Endothelial cell of umbilical vein (primary cell): ENCODE results near the gene CFAP97D1. TPM values are rescaled to one million over a fixed set of nuclear protein-coding genes. Genes with fewer than 3 reads are reported as not detected.

Source experiments
- BruUV-seq: library from RNA; stranded (reverse); fragments of 400-500 nt; replicated peaks from 2 replicates; lab custom pipeline; 2021; lab: Mats Ljungman, UMichigan
- CTCF ChIA-PET: fragments of 300-600, 350-600 bp; sonication (Branson Sonifier 250); formaldehyde crosslinking; loops from one replicate; lab custom pipeline; 2021; ENCODE audit warnings: antibody characterized with exemption, inconsistent platforms; lab: Charles Lee
- POLR2A ChIA-PET: fragments of 300-600, 350-600 bp; sonication (Branson Sonifier 250); formaldehyde crosslinking; loops from one replicate; lab custom pipeline; 2021; ENCODE audit warnings: antibody characterized with exemption, inconsistent platforms; lab: Charles Lee
- DNase-seq: peaks from one replicate; pipeline ENCODE4 v3.0.0-alpha.2; 2011; ENCODE audit warnings: low read depth, low spot score
- FAIRE-seq: peaks from 2 replicates; lab custom pipeline; 2011; peaks lifted over from hg19 to GRCh38; lab: Jason Lieb, UNC
- H2AFZ ChIP-seq: 2 replicates; pipeline ENCODE4 v1.6.0; 2012; ENCODE audit warnings: low read depth, low read length, control low read depth, inconsistent platforms
- H3K27ac ChIP-seq: 2 replicates; pipeline ENCODE4 v1.5.1; 2011; ENCODE audit warnings: low read depth, mild to moderate bottlenecking, control low read depth, low read length, moderate library complexity; ENCODE audit not compliant: insufficient read depth
- H3K27me3 ChIP-seq, 2 experiments: 2 replicates each; pipeline versions ENCODE4 v1.6.0 to v1.6.1; 2011; ENCODE audit warnings: low read length in 2 of 2, mixed read lengths in 1 of 2; ENCODE audit not compliant: control insufficient read depth in 2 of 2, insufficient read depth in 2 of 2
- H3K36me3 ChIP-seq, 2 experiments: 2 replicates in 1 of 2; 3 replicates in 1 of 2; pipeline ENCODE4 v1.5.1; 2011; ENCODE audit warnings: low read length in 2 of 2, mild to moderate bottlenecking in 1 of 2, moderate library complexity in 1 of 2; ENCODE audit not compliant: control insufficient read depth in 2 of 2, insufficient read depth in 2 of 2; ENCODE audit errors: extremely low read depth in 1 of 2
- H3K4me1 ChIP-seq: 3 replicates; pipeline ENCODE4 v1.5.1; 2011; ENCODE audit warnings: mild to moderate bottlenecking, low read length; ENCODE audit not compliant: control insufficient read depth, insufficient read depth; ENCODE audit errors: extremely low read depth
- H3K4me2 ChIP-seq: 2 replicates; pipeline ENCODE4 v1.6.1; 2011; ENCODE audit warnings: low read length, control low read depth, mixed read lengths; ENCODE audit not compliant: insufficient read depth
- H3K4me3 ChIP-seq, 3 experiments: fragments of 200-600 bp in 1 of 3; sonication (generic), shearing (Covaris generic) in 1 of 3; replicated peaks in 1 of 3; 2 replicates each; pipeline ENCODE4 v1.5.1; 2011 to 2016; ENCODE audit warnings: control low read depth in 3 of 3, low read length in 3 of 3, mild to moderate bottlenecking in 2 of 3, inconsistent platforms in 1 of 3, low read depth in 1 of 3, moderate library complexity in 1 of 3; ENCODE audit not compliant: insufficient read depth in 1 of 3
- H3K79me2 ChIP-seq: 2 replicates; pipeline ENCODE4 v1.6.0; 2012; ENCODE audit warnings: low read length, inconsistent platforms; ENCODE audit not compliant: control insufficient read depth, insufficient read depth
- H3K9ac ChIP-seq: replicated peaks from 2 replicates; pipeline ENCODE3; 2011; ENCODE audit warnings: low read length, control low read depth; ENCODE audit not compliant: insufficient read depth; ENCODE audit errors: extremely low read depth
- H3K9me1 ChIP-seq: replicated peaks from 3 replicates; pipeline ENCODE4 v1.6.0; 2011; ENCODE audit warnings: mild to moderate bottlenecking, low read length; ENCODE audit not compliant: control insufficient read depth, insufficient read depth; ENCODE audit errors: extremely low read depth
- H3K9me3 ChIP-seq: replicated peaks from 2 replicates; pipeline ENCODE4 v1.5.1; 2012; ENCODE audit warnings: low read length, inconsistent platforms; ENCODE audit not compliant: control insufficient read depth, insufficient read depth
- H4K20me1 ChIP-seq: replicated peaks from 2 replicates; pipeline ENCODE3; 2011; ENCODE audit warnings: mild to moderate bottlenecking, low read length; ENCODE audit not compliant: control insufficient read depth, insufficient read depth; ENCODE audit errors: extremely low read depth
- CTCF ChIP-seq, 2 donors: IDR thresholded peaks; 1 replicate in 1 of 2; 2 replicates in 1 of 2; pipeline ENCODE4 v1.5.1; 2011; ENCODE audit warnings: low read length in 2 of 2, mild to moderate bottlenecking in 2 of 2, moderate library complexity in 2 of 2, control low read depth in 1 of 2, inconsistent platforms in 1 of 2, low read depth in 1 of 2; ENCODE audit not compliant: insufficient read depth in 1 of 2; ENCODE audit errors: extremely low read depth in 1 of 2
- EZH2 ChIP-seq: IDR thresholded peaks from 2 replicates; pipeline ENCODE4 v1.6.1; 2012; ENCODE audit warnings: borderline replicate concordance, low read depth, mild to moderate bottlenecking, moderate library complexity, low read length, inconsistent platforms; ENCODE audit not compliant: severe bottlenecking
- FOS ChIP-seq: IDR thresholded peaks from 2 replicates; pipeline ENCODE4 v1.6.1; 2011; ENCODE audit warnings: mild to moderate bottlenecking, low read length, moderate library complexity, borderline replicate concordance; ENCODE audit not compliant: insufficient read depth
- GATA2 ChIP-seq: IDR thresholded peaks from 2 replicates; pipeline ENCODE4 v1.7.0; 2011; ENCODE audit warnings: low read depth, mild to moderate bottlenecking, moderate library complexity, mixed read lengths, low read length; ENCODE audit not compliant: insufficient read length, insufficient read depth
- JUN ChIP-seq: IDR thresholded peaks from 2 replicates; pipeline ENCODE4 v1.6.1; 2011; ENCODE audit warnings: borderline replicate concordance, low read depth; ENCODE audit not compliant: insufficient read length, insufficient read depth
- MAX ChIP-seq: IDR thresholded peaks from 2 replicates; pipeline ENCODE4 v1.6.1; 2011; ENCODE audit not compliant: insufficient read depth, insufficient read length
- MYC ChIP-seq: IDR thresholded peaks from one replicate; pipeline ENCODE4 v1.6.1; 2011; ENCODE audit warnings: mild to moderate bottlenecking, low read depth, low read length
- POLR2AphosphoS5 ChIP-seq: IDR thresholded peaks from 2 replicates; pipeline ENCODE4 v1.6.1; 2012; ENCODE audit warnings: low read depth, mild to moderate bottlenecking, control low read depth, low read length, moderate library complexity; ENCODE audit not compliant: insufficient read depth
- dilution Hi-C: fragments of 300-500 bp; cut with MboI; formaldehyde crosslinking; loops from one replicate; pipeline ENCODE4 v1.15.0; 2019; ENCODE audit warnings: low sequenced_read_pairs; ENCODE audit not compliant: extremely low pct_ligation_motif_present
- intact Hi-C: fragments of 100-400 bp; cut with micrococcal nuclease; formaldehyde crosslinking; loops from one replicate; pipeline ENCODE4 v1.10.0; 2022
- polyA plus RNA-seq, 4 experiments: library from polyadenylated mRNA; depleted of rRNA in 3 of 4; stranded (reverse) in 3 of 4; unstranded in 1 of 4; fragments of >200 nt; gene quantifications; 2 replicates each; pipeline versions ENCODE4 v1.2.1 to v1.2.3, GENCODE V29; 2011 to 2012; ENCODE audit warnings: missing spikeins in 1 of 4
- total RNA-seq: library from RNA; stranded (reverse); gene quantifications from 2 replicates; pipeline ENCODE4 v1.2.3, GENCODE V29; 2021

Gene CFAP97D1
- total and polyA plus RNA-seq, 2 donors (not counting 3 experiments of a cell fraction or from before 2014, with no cell fraction given): not detected

DNA sequence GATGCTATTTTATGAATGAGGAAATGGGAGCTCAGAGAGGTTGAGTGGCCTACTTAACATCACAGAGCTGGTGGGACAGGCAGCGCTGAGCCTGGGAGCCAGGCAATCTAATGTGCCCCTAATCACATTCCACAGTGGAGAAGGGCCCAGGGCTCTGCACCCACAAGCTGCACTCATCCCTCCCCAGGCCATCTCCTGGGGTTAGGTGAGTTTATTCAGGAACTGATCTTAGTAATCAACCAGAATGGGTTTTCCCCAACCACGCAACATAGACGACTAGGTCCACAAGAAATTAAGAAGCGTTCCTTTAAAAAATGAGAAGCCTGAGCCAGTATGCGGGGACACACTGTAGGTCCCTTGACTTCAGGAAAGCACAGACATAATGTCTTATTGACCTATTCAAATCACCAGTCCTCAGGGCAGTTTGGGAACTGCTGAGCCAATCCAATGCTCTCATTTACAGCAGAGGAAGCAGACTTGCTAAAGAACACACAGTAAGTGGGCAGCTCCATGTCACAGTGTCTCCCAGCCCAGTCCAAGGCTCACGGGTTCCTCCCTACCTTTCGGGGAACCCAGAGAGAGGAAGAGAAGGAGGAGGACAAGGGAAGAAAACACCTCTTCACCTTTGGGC is 50.4 kb downstream of the CFAP97D1 start:
- POLR2A ChIA-PET: no interaction called here
- H3K4me3 ChIP-seq: no peak overlapping the region
- no peaks in the 10 kb centered on the region for H3K27me3 ChIP-seq
- no peaks in the 10 kb centered on the region for H3K9me3 ChIP-seq
- H3K9me1 ChIP-seq: no peaks in the 10 kb centered on the region
- no peak overlapping the region for H2AFZ ChIP-seq
- no peak for TF ChIP-seq MYC
- TF ChIP-seq GATA2: no peak
- no peak for TF ChIP-seq FOS
- TF ChIP-seq POLR2AphosphoS5: no peak
- TF ChIP-seq CTCF (IDR thresholded peaks at IDR 0.05; ENCODE audit: extremely low read depth in 1 of 2, insufficient read depth in 1 of 2, low read depth in 1 of 2, low read length in 2 of 2): no peak
- TF ChIP-seq MAX: no peak
- no peak for TF ChIP-seq JUN
- TF ChIP-seq EZH2: no peak
- CTCF ChIA-PET: interaction anchor here (1.8 to 5.8 kb wide), 2 partner anchors 10 to 16 kb away, joined by 8 to 28 read pairs; partner anchors contain the start of gene CD300LG
- no peak overlapping the region for H3K9ac ChIP-seq
- H4K20me1 ChIP-seq: no peaks in the 10 kb centered on the region
- no TSS peak for BruUV-seq
- dilution Hi-C loops: no loop called here
- H3K36me3 ChIP-seq: peaks cover 0 to 2% of the 10 kb centered on the region in 2 experiments
- no peaks in the 10 kb centered on the region for H3K79me2 ChIP-seq
- no peak overlapping the region for H3K27ac ChIP-seq
- no peak overlapping the region for H3K4me2 ChIP-seq
- no peak for DNase-seq
- H3K4me1 ChIP-seq: peaks cover 2% of the 10 kb centered on the region
- no peak for FAIRE-seq
- intact Hi-C loops: no loop called here
